GM19099 (cell line): ENCODE measurements around the gene IL16.

Experiments used
- POLR2A ChIP-seq: IDR thresholded peaks from 3 replicates; pipeline ENCODE4 v1.6.1; 2011; ENCODE audit warnings: low read depth; ENCODE audit not compliant: insufficient read length; ENCODE audit errors: extremely low read depth

The IL16 gene

GRCh38 chr15:81257435-81257834 is 60.8 kb downstream of the IL16 start:
- no peak for TF ChIP-seq POLR2A

DNA sequence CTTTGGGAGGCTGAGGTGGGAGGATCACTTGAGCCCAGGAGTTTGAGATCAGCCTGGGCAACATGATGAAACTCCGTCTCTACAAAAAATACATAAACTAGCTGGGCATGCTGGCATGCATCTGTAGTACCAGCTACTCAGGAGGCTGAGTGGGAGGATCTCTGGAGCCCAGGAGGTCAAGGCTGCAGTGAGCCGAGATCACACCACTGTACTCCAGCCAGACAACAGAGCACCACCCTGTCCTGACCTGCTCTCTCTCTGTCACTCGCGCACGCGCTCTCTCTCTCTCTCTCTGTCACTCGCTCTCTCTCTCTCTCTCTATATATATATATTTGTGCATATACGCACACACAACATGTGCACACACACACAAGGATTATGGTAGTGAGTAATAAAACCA is 61.8 kb downstream of the IL16 start:
- TF ChIP-seq POLR2A: no peak

- TF ChIP-seq POLR2A: no peak
These were observed 63.1 kb downstream of the IL16 start for GRCh38 chr15:81259760-81260298.

GRCh38 chr15:81261172-81261811 is 64.6 kb downstream of the IL16 start:
- no peak for TF ChIP-seq POLR2A

GRCh38 chr15:81263477-81263876 is 66.8 kb downstream of the IL16 start:
- TF ChIP-seq POLR2A: no peak

DNA sequence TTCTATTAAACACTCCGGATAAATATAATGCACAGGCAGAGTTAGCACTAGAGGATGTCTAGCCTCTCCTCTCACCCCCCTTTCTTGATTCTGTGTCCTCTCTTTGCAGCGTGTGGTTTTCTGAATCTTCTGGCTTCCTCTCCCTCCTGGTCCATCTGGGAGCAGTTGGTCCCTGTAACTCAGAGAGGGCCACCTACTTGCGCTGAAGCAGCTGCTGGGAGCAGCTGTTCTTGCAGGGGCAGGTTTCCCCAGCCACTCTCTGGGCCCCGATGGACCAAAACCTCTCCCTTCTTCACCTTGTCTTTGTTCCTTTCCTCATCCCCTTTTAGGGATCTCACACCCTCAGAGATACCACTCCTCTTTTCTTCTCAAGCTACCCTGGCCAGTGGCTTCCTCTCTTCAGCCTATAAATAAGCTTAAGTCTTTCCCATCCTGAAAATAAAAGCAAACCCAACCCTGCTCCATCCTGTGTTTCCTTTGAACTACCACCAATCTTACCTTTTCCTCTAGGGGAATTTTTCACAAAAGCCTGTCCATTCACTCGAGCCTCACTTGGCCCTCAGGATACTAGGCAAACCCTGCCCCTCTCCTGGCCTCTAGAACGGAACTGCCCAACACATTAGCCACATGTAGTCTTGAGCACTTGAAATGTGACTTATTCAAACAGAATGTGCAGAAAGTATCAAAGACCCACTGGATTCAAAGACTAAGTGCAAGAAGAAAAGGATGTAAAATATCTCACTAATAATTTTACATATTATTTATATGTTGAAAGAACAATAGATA is 67.6 kb downstream of the IL16 start:
- TF ChIP-seq POLR2A: no peak

DNA sequence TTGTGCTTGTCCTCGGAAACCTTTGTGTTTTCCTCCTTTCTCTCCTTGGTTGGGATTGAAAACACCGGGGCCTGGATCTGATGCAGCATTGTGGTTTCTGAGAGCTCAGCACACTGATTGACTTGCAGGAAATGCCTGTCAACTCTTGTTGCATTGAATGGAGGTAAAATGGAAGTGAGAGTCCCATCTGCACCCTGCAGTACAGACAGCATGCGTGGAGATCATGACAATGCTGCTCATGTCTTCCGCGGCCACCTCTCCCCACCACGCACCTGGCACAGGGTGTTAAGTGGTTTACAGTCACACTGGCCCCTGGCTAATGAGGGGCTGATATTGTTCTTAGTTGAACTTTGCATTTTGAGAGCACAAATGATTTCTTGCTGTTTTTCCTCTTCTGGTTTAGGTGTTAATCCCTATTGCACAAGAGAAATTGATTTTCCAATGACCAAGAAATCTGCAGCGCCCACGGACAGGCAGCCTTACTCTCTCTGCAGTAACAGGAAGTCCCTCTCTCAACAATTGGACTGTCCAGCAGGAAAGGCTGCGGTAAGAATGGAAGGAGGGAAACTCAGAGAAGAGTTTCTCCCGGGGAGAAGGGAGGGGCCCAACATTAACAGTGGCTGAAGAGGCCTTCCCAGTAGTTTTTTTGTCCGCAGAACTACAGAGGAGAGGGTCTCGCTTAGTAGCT is 68.7 kb downstream of the IL16 start:
- no peak for TF ChIP-seq POLR2A

DNA sequence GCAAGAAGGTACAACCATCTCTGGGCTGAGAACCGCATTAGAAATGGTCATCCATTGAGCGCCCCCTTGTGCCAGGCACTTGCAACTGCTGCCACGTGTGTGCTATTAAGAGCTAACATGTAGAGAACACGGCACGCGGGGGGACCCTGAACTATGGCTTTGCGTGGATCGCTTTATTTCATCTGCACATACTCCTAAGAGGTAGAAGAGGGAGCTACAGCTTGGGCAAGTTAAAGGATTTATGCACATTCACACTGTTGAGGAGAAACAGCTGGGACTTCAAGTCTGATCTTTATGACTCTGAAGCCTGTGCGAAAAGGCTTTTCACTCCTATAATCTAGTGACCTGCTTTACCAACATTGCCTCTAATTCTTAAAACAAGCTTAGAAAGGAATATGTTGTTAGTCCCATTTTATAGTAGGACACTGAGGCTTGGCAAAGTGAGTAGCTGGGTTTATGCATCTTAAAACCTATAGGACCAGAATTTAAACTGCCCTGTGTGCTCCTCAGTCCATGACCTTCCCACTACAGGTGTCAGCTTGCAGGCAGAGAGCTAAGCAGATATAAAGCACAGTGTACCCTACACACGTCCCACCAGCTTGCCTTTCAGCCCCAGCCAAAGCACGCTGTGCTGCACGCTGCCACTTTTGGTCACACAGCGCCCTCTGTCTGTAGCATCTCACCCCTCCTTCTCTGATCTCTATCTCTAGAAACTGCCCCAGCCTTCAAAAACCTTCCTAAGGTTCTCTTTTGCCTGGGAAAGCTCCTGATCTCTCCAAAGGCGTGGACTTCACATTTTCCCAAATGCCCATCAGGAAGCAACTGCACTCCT is 69.5 kb downstream of the IL16 start:
- no peak for TF ChIP-seq POLR2A

GRCh38 chr15:81268340-81268739 is 71.7 kb downstream of the IL16 start:
- no peak for TF ChIP-seq POLR2A

GRCh38 chr15:81268881-81269601 is 72.4 kb downstream of the IL16 start:
- no peak for TF ChIP-seq POLR2A

- no peak for TF ChIP-seq POLR2A
These were observed 73.5 kb downstream of the IL16 start for GRCh38 chr15:81270188-81270587.

DNA sequence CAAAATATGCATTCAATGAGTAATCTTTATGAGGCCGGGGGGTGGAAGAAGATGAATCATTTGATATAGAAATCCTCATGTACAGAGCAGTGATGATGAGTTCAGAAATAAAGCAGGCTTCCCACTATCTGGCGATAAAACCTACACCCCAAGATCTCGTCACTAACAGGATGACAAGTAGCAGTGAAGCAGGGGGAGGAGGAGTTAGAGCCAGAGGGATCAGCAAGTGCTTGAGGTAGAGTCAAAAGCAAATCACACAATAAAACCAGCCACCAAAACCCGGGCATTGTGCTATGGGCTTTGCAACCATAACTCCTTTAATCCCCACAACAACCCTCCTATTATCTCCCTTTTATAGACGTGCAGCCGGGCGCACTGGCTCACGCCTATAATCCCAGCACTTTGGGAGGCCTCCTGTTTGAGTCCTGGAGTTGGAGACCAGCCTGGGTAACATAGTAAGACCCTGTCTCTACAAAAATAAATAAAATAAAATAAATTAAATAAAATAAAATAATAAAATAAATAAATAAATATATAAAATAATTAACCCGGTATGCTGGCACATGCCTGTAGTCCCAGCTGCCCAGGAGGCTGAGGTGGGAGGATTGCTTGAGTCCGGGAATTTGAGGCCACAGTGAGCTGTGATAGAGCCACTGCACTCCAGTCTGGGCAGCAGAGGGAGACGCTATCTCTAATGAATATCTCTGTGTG is 74.3 kb downstream of the IL16 start:
- no peak for TF ChIP-seq POLR2A
